Colonic mucosa (tissue), 4 donors: Measurements from ENCODE around the gene NT5C2. TPM values are rescaled to one million over a fixed set of nuclear protein-coding genes. Genes with fewer than 3 reads are reported as not detected.

Experiments used
- DNase-seq: peaks from one replicate; pipeline ENCODE4 v3.0.0-alpha.2; 2020
- H3K27ac ChIP-seq: fragments of 200-600 bp; one replicate; pipeline ENCODE4 v1.8.0; 2021
- H3K27me3 ChIP-seq: fragments of 200-600 bp; one replicate; pipeline ENCODE4 v1.8.0; 2021
- H3K36me3 ChIP-seq: fragments of 200-600 bp; one replicate; pipeline ENCODE4 v1.8.0; 2021
- H3K4me1 ChIP-seq: fragments of 200-600 bp; one replicate; pipeline ENCODE4 v1.8.0; 2021; ENCODE audit warnings: mild to moderate bottlenecking
- H3K4me3 ChIP-seq: fragments of 200-600 bp; one replicate; pipeline ENCODE4 v1.8.0; 2021
- H3K9ac ChIP-seq, 2 donors: one replicate each; pipeline ENCODE4 v1.7.0; 2013; ENCODE audit warnings: control low read depth in 2 of 2, low read depth in 2 of 2, low read length in 2 of 2
- H3K9me3 ChIP-seq: fragments of 200-600 bp; one replicate; pipeline ENCODE4 v1.8.0; 2021
- intact Hi-C: fragments of 100-400 bp; cut with DNase I; formaldehyde crosslinking; loops from one replicate; pipeline ENCODE4 v1.14.1; 2022
- total RNA-seq, 2 donors: library from RNA; stranded (reverse); fragmentation: NEBNext Ultra II Directional in 1 of 2; extraction: Animal tissue kit (Norgen Biotek cat#: 25700) in 1 of 2; gene quantifications; one replicate each; pipeline ENCODE4 v1.2.1, GENCODE V29; 2021
- TF ChIP-seq, protein P1 (sequence below): fragments of 200-600 bp; IDR thresholded peaks from one replicate; pipeline ENCODE4 v1.8.0; 2022; ENCODE audit warnings: antibody characterized with exemption, mild to moderate bottlenecking
- donor health status: healthy.
- donor health status: DM: no; HTN: no; CAD: no.
- donor health status: DM: no; HTN: no; CAD: no.

NT5C2 gene
- total RNA-seq, 2 donors from 2014 or later, result 59.6 to 89.5 TPM

DNA sequence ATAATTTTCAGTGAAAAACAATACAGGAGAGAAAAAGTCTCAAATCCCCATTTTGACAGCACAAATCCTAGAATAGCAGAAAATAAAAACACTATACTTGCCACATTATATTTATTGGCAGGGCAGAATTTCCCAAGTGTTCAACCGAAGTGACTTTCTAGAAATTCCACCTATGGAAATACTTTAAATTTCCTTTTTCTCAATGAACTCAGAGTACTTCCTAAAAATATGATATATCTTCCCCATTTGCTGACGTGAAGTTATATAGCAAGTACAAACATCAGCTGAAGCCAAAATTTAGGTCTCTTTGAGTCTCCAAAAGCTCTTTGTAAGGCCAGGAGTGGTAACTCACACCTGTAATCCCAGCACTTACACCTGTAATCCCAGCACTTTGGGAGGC is 83.3 kb downstream of the NT5C2 start:
- no peaks in the 10 kb centered on the region for H3K4me1 ChIP-seq
- DNase-seq, result no peak
- H3K4me3 ChIP-seq, result no peak overlapping the region
- no peaks in the 10 kb centered on the region for H3K27me3 ChIP-seq
- intact Hi-C loops, result no loop called here
- H3K9me3 ChIP-seq, result no peaks in the 10 kb centered on the region
- no peak overlapping the region for H3K9ac ChIP-seq
- TF ChIP-seq, protein P1, sequence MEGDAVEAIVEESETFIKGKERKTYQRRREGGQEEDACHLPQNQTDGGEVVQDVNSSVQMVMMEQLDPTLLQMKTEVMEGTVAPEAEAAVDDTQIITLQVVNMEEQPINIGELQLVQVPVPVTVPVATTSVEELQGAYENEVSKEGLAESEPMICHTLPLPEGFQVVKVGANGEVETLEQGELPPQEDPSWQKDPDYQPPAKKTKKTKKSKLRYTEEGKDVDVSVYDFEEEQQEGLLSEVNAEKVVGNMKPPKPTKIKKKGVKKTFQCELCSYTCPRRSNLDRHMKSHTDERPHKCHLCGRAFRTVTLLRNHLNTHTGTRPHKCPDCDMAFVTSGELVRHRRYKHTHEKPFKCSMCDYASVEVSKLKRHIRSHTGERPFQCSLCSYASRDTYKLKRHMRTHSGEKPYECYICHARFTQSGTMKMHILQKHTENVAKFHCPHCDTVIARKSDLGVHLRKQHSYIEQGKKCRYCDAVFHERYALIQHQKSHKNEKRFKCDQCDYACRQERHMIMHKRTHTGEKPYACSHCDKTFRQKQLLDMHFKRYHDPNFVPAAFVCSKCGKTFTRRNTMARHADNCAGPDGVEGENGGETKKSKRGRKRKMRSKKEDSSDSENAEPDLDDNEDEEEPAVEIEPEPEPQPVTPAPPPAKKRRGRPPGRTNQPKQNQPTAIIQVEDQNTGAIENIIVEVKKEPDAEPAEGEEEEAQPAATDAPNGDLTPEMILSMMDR, result no peak
- H3K27ac ChIP-seq, result no peak overlapping the region
- H3K36me3 ChIP-seq, result no peaks in the 10 kb centered on the region

DNA sequence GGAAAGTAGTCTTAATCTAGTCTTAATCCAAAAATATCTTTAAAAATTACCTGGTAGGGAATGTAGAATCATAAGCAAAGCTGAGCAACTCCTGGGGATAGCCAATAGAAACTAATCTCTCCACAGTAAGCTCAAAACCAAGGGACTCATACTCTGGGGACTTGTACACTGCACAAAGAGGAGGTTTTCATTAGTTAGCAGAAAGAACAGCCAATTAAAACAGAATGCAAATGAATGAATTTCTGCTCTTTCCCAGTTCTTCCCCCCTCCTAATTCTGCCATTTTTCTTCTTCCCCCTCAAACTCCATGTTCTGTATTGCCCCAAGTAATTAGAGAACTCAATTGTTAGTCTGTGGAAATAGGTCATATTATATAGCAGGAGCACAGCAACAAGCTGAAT is 86.5 kb downstream of the NT5C2 start:
- H3K9ac ChIP-seq, result no peak overlapping the region
- H3K4me1 ChIP-seq, result no peaks in the 10 kb centered on the region
- intact Hi-C loops, result no loop called here
- no peak overlapping the region for H3K4me3 ChIP-seq
- no peak for DNase-seq
- H3K9me3 ChIP-seq, result no peaks in the 10 kb centered on the region
- no peak overlapping the region for H3K27ac ChIP-seq
- TF ChIP-seq, protein P1, result no peak
- H3K36me3 ChIP-seq, result no peaks in the 10 kb centered on the region
- no peaks in the 10 kb centered on the region for H3K27me3 ChIP-seq

DNA sequence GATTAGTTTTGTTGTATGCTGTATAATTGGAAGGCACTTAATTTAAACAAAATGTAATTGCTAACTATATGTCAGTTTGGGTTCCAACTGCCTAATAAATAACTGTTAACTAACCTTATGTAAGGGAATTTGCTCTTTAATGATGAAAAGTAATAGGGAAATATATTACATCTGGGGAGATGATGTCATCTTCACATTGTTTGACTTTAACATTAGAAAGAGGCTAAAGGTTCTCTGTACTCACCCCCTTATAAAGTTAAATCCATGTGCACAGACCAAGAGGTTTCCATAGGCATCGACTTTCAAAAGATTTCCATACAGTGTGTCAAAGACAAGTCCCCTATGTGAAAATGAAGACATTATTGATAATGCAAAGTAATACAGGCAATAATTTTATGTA is 87.6 kb downstream of the NT5C2 start:
- Histone ChIP-seq H3K9ac (no peak overlapping the region), H3K27ac (no peak overlapping the region), H3K4me1 (no peaks in the 10 kb centered on the region), H3K4me3 (no peak overlapping the region), H3K9me3 (no peaks in the 10 kb centered on the region), H3K36me3 (no peaks in the 10 kb centered on the region), H3K27me3 (no peaks in the 10 kb centered on the region)
- TF ChIP-seq, protein P1, result no peak
- intact Hi-C loops, result no loop called here
- no peak for DNase-seq

DNA sequence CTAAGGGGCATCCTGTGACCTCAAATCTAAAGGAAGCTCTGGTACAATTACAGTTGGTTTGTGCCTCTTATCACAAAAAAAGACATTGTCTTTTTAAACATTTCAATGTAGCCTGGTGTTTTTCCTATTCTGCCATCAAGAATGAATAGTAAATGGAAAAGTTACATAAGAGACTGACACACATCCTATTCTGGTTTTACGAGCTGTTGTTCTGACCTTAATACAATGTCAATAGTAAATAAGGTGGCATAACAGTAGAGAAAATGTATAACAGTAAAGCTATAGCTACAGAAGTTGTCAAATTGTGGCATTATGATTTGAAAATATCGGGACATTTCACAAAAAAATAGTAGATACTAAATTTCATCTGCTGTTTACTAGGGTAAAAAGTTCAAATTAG is 88.4 kb downstream of the NT5C2 start:
- Histone ChIP-seq H3K9ac (no peak overlapping the region), H3K4me3 (no peak overlapping the region), H3K27ac (no peak overlapping the region), H3K9me3 (no peaks in the 10 kb centered on the region), H3K36me3 (no peaks in the 10 kb centered on the region), H3K27me3 (no peaks in the 10 kb centered on the region), H3K4me1 (no peaks in the 10 kb centered on the region)
- TF ChIP-seq, protein P1, result no peak
- no peak for DNase-seq
- intact Hi-C loops, result no loop called here

DNA sequence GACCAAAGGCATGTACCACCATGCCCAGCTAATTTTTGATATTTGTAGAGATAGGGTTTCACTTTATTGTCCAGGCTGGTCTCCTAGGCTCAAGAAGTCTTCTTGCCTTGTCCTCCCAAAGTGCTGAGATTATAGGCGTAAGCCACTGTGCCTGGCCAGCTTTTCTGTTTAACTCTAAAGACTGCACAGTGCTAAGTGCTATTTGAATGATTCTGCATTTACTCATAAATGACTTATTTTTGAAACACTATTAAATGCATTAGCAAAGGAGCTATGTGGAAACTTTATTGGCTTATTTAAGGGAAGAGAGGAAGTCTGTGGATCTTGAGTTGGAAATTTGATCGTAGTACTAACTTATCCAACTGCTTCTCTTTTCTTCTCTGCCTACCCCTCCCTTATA is 89.1 kb downstream of the NT5C2 start:
- intact Hi-C loops, result no loop called here
- no peaks in the 10 kb centered on the region for H3K9me3 ChIP-seq
- TF ChIP-seq, protein P1, result no peak

DNA sequence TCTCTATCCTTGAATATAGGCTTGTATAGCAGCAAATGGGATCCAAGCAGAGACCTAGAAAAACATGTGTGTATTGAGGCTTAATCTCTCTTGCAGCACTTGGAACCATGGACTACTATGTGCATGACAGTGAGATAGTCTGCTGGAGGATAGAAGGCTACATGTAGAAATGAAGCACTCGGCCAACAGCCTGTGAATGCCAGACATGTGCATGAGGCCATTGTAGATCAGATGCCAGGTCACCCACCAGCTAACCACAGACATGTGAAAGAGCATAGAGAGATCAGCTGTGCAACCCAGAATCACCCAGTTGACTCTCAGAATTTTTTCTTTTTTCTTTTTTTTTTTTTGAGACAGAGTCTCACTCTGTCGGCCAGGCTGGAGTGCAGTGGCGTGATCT is 90.9 kb downstream of the NT5C2 start:
- Histone ChIP-seq H3K9me3 (no peaks in the 10 kb centered on the region), H3K27ac (no peak overlapping the region), H3K4me1 (no peaks in the 10 kb centered on the region), H3K27me3 (no peaks in the 10 kb centered on the region), H3K4me3 (no peak overlapping the region), H3K36me3 (no peaks in the 10 kb centered on the region), H3K9ac (no peak overlapping the region)
- no peak for DNase-seq
- TF ChIP-seq, protein P1, result no peak
- intact Hi-C loops, result no loop called here

More for the DNA sequence above, 89.1 kb downstream of the NT5C2 start:
- no peak for DNase-seq
- no peak overlapping the region for H3K27ac ChIP-seq
- H3K4me3 ChIP-seq, result no peak overlapping the region
- no peak overlapping the region for H3K9ac ChIP-seq
- H3K4me1 ChIP-seq, result no peaks in the 10 kb centered on the region
- no peaks in the 10 kb centered on the region for H3K36me3 ChIP-seq
- no peaks in the 10 kb centered on the region for H3K27me3 ChIP-seq
